Hippocampal formation (tissue), 2 donors: ENCODE data around the gene TNPO1.
"Not testable (repeated sequence)": the region's sequence is repeated elsewhere in the genome, so short reads cannot be mapped to it uniquely, and the experiment has no call there.

Experiments
- DNase-seq, 2 donors: peaks; one replicate each; lab custom pipeline; 2025; lab: John Stamatoyannopoulos, UW

TNPO1 gene

DNA sequence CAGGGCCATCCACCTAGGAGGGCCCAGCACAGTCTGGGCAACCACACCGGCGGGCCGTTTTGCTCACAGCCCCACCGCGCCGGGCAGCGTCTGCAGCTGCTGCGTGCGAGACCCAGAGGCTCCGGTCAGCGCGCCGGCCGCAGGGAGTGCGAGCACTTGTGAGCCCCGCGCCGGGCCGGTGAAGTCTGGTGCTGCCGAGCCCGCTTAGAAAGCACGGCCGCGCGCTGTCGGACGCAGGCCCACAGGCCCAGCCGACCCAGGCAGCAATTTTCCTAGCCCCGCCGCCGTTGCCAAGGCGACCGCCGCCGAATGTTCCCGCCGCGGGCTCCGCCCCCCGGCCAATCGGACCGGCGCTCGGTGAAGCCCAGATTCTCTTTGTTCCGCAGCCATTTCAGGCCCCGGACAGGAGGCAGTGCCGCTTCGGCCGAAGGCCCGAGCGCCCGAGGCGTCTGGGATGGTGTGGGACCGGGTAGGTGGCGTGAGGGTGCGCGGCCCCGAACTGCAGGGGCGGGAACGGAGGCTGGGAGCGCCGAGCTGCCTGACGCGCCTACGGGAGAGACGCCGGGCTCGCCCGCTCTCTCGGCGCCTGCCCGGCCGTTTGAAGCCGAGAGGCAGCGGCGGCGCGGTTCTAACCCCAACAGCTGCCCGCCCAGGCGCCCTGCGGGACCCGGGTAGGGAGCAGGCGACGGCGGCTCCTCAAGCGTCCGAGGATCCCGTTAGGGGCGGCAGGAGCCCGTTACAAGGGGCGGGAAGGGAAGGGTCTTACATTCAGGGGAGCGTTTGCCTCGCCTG lies at the start of gene TNPO1:
TSS of gene TNPO1 (plus strand) at position 378 of the 792 bp plus-strand sequence. CDS start at position 455, 77 bp downstream.
- DNase-seq = peak; percentile 92

DNA sequence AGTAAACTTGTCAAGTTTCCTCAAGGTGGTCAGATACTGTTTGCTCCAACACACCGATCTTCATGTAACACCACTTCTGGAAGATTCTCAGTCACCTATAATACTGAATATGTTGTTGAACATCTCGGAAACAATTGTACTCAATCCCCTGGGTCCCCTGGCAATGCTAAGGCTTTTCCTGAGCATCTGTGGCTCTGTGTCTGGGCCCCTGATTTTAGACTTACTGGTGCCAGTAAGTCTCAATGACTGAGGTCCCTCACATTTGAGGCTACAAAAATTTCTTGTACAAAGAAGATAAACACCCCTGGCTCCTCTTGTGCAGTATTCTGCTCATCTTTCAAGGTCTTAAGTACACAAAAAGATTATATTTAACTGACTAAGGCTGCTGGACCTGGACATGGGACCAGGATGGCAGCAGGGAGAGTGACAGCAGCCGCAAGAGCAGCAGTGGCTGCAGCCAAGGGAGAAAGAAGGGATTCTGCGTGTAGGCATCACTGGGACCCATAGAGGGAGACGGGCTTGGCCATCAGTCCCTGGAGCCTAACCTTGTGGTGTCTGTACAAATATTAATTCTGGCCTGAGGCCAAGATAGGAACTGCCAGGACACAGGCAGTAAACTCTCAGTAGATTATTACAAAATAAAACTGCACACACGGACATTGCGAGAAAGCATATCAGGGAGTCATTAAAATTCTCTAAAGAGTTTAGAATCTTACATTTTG lies 49.0 kb upstream of the TNPO1 start:
- no peak for DNase-seq

DNA sequence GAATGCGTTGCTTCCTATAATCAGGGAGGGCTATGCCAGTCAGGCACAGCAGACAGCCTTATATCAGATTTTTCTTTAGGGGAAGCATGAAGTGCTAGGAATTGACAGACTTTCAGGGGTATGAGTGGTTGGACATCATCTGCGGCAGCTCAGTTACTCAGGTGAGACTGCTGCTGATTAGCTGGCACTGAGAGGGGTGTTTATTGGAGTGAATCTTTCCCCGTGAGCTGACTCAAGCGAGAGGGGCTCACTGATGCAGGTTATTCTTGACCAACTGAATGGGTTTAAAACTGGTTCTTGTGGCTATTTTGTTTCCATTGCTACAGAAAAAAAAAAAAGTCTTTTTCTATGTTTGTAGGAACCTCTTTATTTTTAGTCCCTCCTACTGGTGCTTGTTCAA lies 46.2 kb upstream of the TNPO1 start:
- DNase-seq = no peak

DNA sequence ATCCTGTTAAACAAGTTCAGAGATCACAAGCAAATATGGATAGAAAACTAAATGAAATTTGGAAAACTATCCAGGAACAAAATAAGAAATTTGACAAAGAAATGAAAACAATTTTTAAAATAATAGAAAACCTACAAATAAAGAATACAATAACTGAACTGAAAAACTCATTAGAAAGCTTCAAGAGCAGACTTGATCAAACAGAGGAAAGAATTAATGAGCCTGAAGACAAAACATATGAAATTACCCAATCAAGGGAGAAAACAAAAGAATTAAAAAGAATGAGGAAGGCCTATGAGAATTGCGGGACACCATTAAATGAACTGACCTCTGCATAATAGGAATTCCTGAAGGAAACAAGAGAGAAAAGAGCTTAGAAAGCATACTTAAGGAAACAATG lies 39.8 kb upstream of the TNPO1 start:
- no peak for DNase-seq

DNA sequence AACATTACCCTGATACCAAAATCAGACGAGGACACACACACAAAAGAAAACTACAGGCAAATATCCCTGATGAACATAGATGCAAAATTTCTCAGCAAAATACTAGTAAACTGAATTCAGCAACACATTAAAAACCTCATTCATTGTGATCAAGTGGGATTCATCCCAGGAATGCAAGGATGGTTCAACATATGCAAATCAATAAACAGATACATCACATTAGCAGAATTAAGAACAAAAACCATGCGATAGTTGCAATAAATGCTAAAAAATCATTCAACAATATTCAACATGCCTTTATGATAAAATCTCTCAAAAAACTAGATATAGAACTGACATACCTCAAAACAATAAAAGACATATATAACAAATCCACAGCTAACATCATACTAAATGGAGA lies 36.9 kb upstream of the TNPO1 start:
- DNase-seq = no peak

DNA sequence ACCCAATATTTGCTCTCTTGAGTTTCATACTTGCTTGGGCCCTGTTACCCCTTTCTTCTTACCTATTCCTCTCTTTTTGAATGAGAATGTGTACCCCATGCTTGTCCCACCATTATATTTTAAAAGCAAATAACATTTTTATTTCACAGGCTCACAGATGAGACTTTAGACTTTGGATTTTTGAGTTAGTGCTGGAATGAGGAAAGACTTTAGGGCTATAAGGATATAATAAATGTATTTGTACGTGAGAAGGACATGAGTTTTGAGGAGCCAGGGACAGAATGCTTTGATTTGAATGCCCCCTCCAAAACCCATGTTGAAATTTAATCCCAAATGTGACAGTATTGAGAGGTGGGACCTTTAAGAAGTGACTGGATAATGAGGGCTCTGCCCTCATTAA lies 33.1 kb upstream of the TNPO1 start:
- no peak for DNase-seq

DNA sequence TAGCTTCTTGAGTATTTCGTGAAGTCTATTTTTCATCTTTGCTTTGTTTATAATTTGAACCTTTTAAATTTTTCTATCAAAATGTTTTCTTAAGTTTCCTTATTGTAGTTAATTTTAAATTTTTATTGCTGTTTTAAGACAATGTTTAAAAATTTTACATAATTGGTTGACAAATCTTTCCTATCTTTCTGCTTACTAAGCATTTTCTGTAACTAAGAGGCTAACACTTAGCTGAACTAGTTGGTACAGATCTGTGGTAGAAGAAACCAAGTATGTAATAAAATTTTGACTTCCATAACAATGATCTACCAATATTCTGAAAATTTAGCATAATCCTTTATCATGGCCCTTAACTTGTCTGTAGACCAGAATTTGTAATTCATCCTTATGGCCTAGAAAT lies 32.3 kb upstream of the TNPO1 start:
- no peak for DNase-seq

DNA sequence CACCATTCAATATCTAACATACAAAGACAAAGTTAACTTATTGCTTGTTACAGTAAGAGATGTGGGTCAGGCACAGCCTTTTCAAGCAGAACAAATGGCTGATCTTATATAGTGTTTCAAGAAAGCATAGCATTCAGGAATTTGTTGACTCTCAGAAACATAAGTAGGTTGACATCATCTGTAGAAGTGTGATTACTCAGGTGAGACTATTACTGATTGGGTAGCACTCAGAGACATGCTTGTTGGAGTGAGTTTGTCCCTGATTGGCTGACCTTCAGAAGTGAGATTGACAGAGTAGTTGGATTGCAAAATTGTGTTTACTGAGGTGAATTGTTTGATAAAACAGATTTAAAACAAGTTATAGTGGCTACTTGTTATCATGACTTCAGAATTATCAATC lies 30.7 kb upstream of the TNPO1 start:
- no peak for DNase-seq

DNA sequence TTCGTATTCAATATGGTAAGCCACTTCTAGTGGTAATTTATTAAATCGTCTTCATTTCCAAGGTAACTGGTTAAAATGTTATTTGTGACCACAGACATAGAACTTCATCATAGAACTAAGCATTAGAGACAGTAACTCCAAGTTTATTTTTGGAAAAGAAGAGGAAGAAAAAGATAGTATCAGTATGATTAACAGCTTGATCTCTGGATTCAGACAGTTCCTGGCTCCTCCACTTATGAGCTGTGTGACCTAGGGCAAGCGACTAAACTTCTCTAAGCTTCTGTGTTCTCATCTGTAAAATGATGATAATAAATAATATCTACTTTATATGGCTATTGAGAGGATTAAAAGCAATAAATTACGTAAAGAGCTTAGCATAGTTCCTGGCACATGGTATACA lies 29.8 kb upstream of the TNPO1 start:
- no peak for DNase-seq

DNA sequence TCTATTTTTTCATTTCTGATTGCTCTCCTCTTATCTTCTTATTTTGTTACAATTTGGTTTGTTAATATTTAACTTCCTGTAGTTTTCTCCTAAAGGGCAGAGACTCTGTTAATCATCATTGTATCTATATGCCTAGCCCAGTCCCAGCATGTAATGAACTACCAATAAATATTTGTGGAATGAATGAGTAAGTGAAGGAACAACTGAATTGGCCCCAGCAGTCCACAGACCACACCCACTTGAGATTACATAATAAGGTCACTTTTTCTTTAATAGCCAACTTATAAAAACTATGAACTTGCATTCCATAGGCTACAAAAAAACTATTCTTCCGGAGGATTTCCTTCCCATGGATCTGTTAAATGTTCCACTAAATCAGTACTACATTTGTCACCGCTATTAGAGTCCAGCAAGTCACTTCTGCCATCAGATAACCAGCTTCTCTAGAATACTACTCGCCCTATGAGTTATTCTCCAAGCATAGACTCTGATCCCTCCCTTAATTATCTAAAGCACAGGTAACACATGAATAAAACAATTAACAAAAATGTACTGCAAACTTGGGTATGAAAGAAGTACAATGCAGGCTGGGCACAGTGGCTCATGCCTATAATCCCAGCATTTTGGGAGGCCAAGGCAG lies 27.5 kb upstream of the TNPO1 start:
- DNase-seq = no peak

DNA sequence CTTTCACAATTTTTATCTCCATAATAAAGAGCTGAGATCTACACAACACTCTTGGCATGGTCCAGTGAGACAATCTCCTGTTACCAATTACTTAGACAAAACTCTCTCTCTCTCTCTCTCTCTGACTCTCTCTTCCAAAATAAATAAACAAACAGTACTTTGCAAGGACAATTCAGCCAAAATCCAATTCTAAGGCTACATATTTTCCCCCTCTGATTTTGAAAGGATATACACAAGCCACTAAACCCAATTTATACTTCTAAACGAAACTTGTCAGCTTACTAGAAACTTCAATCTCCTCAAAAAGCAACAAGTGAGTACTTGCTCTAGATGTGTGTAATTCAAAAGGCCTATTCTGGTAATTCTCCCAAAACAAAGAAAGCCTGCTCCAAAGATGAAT lies 26.3 kb upstream of the TNPO1 start:
- DNase-seq = no peak

DNA sequence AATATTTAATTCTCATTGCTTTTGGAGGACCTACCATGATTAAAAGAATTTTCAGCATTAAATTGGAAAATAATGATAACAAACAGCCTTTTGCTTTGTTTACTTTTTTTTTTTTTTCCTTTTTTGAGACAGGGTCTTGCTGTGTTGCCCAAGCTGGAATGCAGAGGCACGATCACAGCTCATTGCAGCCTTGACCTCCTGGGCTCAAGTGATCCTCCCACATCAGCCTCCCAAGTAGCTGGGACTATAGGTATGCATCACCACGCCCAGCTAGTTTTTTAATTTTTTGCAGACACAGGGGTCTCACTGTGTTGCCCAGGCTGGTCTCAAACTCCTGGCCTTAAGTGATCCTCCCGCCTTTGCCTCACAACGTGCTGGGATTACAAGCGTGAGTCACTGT lies 23.8 kb upstream of the TNPO1 start:
- DNase-seq = not testable (repeated sequence)

DNA sequence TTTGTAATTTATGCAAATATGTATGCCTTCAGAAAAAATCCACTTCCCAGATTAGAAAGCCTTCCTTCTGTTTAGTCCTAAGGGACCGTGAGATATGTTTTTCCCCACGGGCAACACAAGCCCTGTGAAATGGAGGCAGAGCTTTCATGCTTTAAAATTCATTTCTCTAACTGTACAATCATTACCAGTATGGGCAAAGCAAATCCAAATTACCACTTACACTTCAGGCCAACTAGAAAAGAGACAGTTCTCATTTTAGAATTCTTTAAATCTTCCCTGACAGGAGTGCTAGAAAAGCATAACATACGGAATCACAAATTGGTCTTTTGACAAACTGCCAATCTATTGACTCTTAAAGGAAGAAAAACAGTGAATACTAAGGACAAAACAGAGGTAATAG lies 20.5 kb upstream of the TNPO1 start:
- no peak for DNase-seq

DNA sequence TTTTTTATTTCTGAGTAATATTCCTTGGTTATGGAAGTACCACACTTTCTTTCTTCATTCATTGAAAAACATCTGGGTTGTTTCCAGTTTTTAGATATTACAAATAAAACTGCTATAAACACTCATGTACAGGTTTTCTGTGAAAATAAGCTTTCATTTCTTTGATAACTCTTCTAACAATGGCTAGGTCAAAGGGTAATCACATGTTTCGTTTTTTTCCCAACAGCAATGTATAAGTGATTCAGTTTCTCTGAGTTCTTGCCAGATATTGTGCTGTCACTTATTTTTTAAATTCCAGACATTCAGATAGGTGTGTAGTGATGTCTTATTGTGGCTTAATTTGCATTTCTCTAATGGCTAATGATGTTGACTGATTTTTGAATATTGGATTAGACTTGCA lies 16.7 kb upstream of the TNPO1 start:
- no peak for DNase-seq

DNA sequence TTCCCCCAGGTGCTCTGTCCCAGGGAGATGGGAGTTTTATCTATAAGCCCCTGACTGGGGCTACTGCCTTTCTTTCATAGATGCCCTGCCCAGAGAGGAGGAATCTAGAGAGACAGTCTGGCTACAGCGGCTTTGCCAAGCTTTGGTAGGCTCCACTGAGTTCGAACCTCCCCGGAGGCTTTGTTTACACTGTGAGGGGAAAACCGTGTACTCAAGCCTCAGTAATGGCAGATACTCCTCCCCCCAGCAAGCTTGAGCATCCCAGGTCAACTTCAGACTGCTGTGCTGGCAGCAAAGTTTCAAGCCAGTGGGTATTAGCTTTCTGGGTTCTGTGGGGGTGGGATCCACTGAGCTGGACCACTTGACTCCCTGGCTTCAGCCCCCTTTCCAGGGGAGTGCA lies 7.8 kb upstream of the TNPO1 start:
- DNase-seq = not testable (repeated sequence)

DNA sequence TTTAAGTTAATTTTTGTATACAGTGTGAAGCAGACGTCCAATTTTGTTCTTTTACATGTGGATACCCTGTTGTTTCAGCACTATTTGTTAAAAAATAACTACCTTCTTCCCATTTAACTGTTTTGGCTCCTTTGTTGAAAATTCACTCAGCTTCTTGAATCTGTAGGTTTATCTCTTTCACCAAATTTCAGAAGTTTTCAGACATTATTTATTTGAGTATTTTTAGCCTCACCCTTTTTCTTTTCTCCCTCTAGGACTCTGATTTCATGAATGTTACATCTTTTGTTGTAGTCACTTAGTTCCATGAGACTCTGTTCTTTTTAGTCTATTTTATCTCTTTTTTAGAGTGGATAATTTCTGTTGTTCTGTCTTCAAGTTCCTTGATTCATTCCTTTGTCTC lies 4.6 kb upstream of the TNPO1 start:
- no peak for DNase-seq

DNA sequence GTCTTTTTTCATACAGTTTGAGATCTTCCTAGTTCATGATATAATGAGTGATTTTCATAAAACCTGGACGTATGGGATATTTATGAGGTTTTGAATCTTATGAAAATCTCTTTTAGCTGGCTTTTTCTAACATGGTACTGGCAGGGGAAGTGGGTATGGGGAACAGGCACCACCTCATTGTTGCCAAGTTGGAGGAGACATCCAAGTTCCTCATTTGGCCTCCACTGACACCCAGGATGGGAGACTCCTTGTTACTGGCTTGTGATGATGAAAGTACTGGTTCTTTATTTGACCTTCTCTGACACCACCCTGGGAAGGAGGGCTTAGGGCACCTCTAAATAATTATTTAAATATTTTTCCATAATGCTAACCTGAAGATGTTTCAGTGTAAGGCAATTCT lies 4.0 kb upstream of the TNPO1 start:
- no peak for DNase-seq

DNA sequence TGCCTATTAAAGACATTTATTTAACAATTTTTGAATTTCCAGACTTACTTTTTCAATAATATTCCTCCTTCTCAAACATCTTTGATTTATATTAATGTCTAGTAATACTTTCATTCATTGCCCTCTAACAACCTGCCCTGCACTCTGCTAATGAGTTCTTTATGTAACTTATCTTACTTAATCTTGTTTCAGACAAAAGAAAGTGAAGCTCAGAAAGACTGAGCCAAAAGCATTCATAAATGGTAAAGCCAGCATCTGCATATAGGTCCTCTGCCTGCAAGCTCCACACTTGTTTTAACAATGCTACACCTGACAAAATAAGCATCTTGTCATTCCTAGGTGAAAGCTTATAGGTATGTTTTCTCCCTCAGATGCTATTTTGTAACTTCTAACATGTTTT lies 2.4 kb upstream of the TNPO1 start:
- DNase-seq = no peak

DNA sequence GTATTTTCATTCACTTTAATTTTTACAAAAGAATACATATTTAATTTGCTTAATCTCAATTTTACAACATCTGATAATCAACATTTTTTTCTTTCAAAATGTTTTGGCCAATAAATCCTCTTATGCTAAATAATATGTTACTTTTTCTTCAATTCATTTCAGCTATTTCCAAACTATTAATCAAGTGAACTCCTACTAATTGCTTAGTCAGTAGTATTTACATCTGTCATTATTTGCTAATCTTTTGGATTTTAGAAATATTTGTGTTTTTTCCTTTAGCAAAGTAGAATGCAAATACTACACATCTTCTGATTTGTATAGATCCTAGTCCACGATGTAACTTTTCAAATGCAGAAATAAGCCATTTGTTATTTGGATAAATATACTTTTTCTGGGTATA lies 1.6 kb upstream of the TNPO1 start:
- no peak for DNase-seq

DNA sequence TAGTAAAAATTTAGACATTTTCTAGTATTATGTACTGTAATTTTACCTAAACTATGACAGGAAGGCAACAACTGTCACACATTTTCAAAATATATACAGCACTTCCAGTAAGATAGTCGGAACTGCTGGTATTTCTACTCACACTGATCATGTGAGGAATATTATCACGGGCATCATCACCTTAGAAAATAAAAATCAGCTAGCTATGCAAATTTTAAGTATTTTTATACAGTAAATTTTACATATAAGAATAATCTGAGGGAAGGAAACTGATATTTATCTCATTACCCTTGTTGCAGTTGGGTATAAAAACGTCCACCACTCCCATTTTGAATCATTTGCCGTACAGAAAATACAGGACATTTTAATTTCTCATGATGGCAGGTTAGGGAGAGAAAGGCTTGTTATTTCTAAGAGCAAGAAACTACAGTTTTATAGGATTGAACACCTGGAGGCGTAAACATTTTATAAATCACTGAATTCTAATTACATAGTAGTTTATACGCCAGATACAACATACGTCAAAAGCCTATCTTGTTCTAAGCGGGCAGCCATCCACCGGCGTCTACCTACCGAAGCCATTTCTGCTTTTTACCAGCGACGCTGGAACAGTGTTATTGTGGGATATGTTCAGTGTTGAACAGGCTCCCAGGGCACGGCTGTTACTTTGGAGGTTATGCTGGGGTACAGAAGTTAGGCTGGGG lies 729 bp upstream of the TNPO1 start:
- DNase-seq = peak in 1 of 2 donors; percentile 54

DNA sequence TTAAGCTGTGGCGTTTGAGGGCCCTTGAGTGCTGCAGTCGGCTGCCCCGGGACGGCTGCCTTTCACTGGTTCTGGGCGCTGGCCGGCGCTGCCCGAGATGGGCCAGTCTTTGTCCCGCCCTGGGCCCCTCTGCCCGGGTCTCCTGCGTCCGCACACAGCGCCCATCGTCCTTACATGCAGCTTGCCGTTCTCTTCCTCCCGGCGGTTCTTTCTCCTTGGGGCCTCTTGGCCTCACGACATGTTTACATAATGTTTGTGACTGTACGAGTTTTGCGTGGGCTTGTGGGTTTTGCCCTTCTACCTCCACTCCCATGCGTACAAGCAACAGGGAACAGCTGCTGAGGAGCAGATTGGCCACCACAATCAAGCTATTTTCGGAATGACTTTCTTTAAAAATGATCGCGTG lies 618 bp downstream of the TNPO1 start:
- DNase-seq = peak in 1 of 2 donors; percentile 74

DNA sequence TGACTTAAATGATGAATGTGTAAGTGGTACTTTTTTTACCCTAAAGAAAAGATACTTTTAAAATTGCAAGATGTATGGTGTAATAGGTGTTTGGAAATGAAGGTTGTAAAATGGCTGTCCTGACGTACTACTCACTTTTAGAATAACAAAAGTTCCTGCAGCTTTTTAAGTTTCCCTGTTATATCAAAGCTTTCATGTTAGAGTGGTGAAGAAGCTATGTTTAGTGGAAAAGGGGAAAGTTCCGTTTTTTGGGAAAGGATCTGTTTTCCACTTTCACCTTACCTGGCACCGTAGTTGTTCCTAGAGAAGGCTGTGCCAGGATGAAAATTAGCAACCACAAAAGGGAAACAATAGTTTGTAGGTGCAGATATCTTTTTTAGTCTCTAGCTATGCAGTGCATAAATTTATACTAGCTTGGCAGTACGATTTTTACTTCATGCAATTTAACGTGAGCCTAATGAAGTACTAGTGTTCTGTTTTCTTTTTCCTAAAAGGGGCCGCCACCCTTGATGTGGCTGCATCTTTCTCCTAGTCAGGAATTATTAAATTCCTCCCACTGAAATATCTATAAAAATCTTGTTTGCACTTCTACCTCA lies 1.3 kb downstream of the TNPO1 start:
- peak in 1 of 2 donors; percentile 11 for DNase-seq
